Tibial artery (tissue), 4 donors: ENCODE results near the gene PPID.
"Not testable (repeated sequence)": the region's sequence is repeated elsewhere in the genome, so short reads cannot be mapped to it uniquely, and the experiment has no call there.

Experiments used
- DNase-seq, 2 donors: peaks; one replicate each; pipeline ENCODE4 v3.0.0-alpha.2; 2019
- H3K27ac ChIP-seq, 2 donors: fragments of 200-600 bp; sonication (generic) in 1 of 2; 1 replicate in 1 of 2; 2 replicates in 1 of 2; pipeline ENCODE4 v1.5.1; 2018 to 2019; ENCODE audit warnings: mild to moderate bottlenecking in 1 of 2
- H3K27me3 ChIP-seq, 2 donors: fragments of 200-600 bp; sonication (generic) in 1 of 2; one replicate each; pipeline versions ENCODE4 v1.5.1 to v1.6.0; 2016 to 2019
- H3K36me3 ChIP-seq, 3 donors: fragments of 200-600 bp; sonication (generic) in 2 of 3; one replicate each; pipeline ENCODE4 v1.5.1; 2016 to 2019; ENCODE audit warnings: mild to moderate bottlenecking in 2 of 3
- H3K4me1 ChIP-seq, 4 donors: fragments of 200-600 bp; sonication (generic) in 2 of 4; 1 replicate in 3 of 4; 2 replicates in 1 of 4; pipeline ENCODE4 v1.5.1; 2016 to 2019
- H3K4me3 ChIP-seq, 2 donors: fragments of 200-600 bp; sonication (generic) in 1 of 2; 1 replicate in 1 of 2; 2 replicates in 1 of 2; pipeline ENCODE4 v1.5.1; 2018 to 2019; ENCODE audit warnings: mild to moderate bottlenecking in 2 of 2
- H3K9me3 ChIP-seq, 3 donors: fragments of 200-600 bp; sonication (generic) in 1 of 3; one replicate each; pipeline ENCODE4 v1.5.1; 2016 to 2019
- CTCF ChIP-seq, 2 experiments: fragments of 200-600 bp in 1 of 2; fragments of 450-650 bp in 1 of 2; IDR thresholded peaks; one replicate each; pipeline ENCODE4 v1.5.1; 2017 to 2019; ENCODE audit warnings: antibody characterized with exemption in 2 of 2, mild to moderate bottlenecking in 1 of 2, moderate library complexity in 1 of 2
- intact Hi-C: fragments of 100-400 bp; cut with DNase I; formaldehyde crosslinking; loops from one replicate; pipeline ENCODE4 v1.15.0; 2023; ENCODE audit warnings: low total_unique reads

PPID gene

DNA sequence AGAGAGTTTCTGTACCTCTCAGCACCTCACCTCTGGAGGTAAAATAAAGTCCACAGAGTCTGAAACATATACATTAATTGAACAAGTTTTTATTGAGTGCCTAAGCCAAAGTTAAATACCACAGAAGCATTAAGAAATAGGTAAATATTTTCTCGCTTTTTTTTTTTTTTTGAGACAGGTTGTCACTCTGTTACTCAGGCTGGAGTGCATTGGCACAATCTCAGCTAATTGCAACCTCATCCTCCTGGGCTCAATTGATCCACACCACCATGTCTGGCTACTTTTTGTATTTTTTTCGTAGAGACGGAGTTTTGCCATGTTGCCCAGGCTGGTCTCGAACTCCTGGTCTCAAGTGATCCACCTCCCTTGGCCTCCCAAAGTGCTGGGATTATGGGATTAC is 35.5 kb upstream of the PPID start:
- TF ChIP-seq CTCF (IDR thresholded peaks at IDR 0.05): no peak
- Histone ChIP-seq H3K27ac (no peak overlapping the region), H3K4me3 (no peak overlapping the region), H3K9me3 (no peaks in the 10 kb centered on the region), H3K27me3 (no peaks in the 10 kb centered on the region), H3K36me3 (no peaks in the 10 kb centered on the region), H3K4me1 (no peaks in the 10 kb centered on the region)
- no peak for DNase-seq
- intact Hi-C loops: no loop called here

- intact Hi-C loops: no loop called here
- no peak overlapping the region for H3K4me3 ChIP-seq
- TF ChIP-seq CTCF (IDR thresholded peaks at IDR 0.05): no peak
- no peaks in the 10 kb centered on the region for H3K9me3 ChIP-seq
- no peaks in the 10 kb centered on the region for H3K36me3 ChIP-seq
- no peak for DNase-seq
- no peaks in the 10 kb centered on the region for H3K27me3 ChIP-seq
- no peaks in the 10 kb centered on the region for H3K4me1 ChIP-seq
- no peak overlapping the region for H3K27ac ChIP-seq
Observed at GRCh38 chr4:158758142-158758541, 34.9 kb upstream of the PPID start.

- intact Hi-C loops: no loop called here
- Histone ChIP-seq H3K27ac (no peak overlapping the region), H3K4me3 (no peak overlapping the region), H3K9me3 (no peaks in the 10 kb centered on the region), H3K27me3 (no peaks in the 10 kb centered on the region), H3K4me1 (no peaks in the 10 kb centered on the region), H3K36me3 (no peaks in the 10 kb centered on the region)
- DNase-seq: no peak
- no peak for TF ChIP-seq CTCF (IDR thresholded peaks at IDR 0.05)
Observed at GRCh38 chr4:158756588-158756987, 33.4 kb upstream of the PPID start.

- H3K9me3 ChIP-seq, H3K4me1 ChIP-seq, DNase-seq, H3K27ac ChIP-seq, H3K36me3 ChIP-seq, H3K27me3 ChIP-seq, H3K4me3 ChIP-seq, intact Hi-C loops: not testable (repeated sequence)
Observed at GRCh38 chr4:158755819-158756218, 32.6 kb upstream of the PPID start.

DNA sequence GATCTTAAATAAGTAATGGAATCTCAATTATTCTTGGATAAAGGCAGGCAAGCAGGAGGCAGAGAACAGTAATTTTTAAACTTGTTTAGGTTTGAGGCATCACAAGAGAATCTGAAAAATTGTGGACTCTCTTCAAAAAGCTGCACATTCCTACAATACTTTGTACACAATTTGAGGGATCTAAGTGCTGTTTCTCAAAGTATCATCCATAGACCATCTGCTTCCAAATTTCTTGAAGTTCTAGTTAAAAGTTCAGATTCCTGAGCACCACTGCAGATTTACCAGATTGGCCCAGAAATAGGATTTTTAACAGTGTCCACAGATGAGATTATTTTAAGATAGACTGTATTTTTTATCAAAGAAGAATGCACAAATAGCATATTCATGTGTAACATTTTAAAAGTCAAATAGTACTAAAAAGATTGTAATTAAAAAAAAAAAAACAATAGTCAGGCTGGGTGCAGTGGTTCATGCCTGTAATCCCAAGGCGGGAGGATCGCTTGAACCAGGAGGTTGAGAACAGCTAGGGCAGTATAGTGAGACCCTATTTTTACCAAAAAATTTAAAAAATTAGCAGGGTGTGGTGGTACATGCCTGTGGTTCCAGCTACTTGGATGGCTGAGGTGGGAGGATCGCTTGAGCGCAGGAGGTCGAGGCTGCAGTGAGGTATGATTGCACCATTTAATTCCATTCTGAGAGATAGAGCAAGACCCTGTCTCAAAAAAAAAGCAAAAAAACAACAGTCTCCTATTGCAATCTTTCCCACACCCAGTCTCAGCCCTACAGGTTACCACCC is 31.4 kb upstream of the PPID start:
- H3K4me1 ChIP-seq: peaks cover 0 to 7% (median 0%) of the 10 kb centered on the region in 4 donors
- DNase-seq: no peak
- intact Hi-C loops: no loop called here
- TF ChIP-seq CTCF (IDR thresholded peaks at IDR 0.05): no peak
- H3K4me3 ChIP-seq: no peak overlapping the region
- H3K27ac ChIP-seq: no peak overlapping the region
- H3K36me3 ChIP-seq: no peaks in the 10 kb centered on the region
- H3K27me3 ChIP-seq: no peaks in the 10 kb centered on the region
- no peaks in the 10 kb centered on the region for H3K9me3 ChIP-seq

DNA sequence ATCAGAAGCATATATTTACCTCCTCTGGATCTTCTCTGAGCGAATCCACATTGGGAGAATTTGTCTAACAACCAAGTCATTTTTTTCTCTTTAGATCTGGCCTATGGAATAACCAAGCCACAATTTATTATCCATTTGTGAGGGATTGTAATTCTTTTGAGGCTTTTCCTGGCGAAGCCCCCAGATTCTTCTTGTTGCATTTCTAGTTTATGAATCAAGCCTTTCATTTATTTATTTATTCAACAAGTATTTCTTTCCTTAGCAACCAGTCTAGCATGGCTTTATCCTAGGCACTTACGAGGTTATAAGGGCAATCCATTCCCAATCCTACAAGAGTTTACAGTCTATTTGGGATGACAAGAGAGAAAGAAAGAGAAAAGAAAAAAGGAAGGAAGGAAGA is 27.2 kb upstream of the PPID start:
- H3K27me3 ChIP-seq: no peaks in the 10 kb centered on the region
- H3K27ac ChIP-seq: peak overlapping the region in 1 of 2 donors; percentile 2
- peaks cover 0 to 7% (median 0%) of the 10 kb centered on the region in 4 donors for H3K4me1 ChIP-seq
- intact Hi-C loops: no loop called here
- no peak for DNase-seq
- no peaks in the 10 kb centered on the region for H3K36me3 ChIP-seq
- H3K4me3 ChIP-seq: no peak overlapping the region
- no peak for TF ChIP-seq CTCF (IDR thresholded peaks at IDR 0.05)
- H3K9me3 ChIP-seq: no peaks in the 10 kb centered on the region

GRCh38 chr4:158746537-158746936 is 23.3 kb upstream of the PPID start:
- H3K9me3 ChIP-seq, H3K36me3 ChIP-seq, H3K4me3 ChIP-seq, H3K4me1 ChIP-seq, H3K27ac ChIP-seq, intact Hi-C loops, H3K27me3 ChIP-seq, DNase-seq: not testable (repeated sequence)
